Fibroblast of villous mesenchyme (primary cell): ENCODE results near the gene ITLN1. TPM values are rescaled to one million over a fixed set of nuclear protein-coding genes. Genes with fewer than 3 reads are reported as not detected.

Experiments
- DNase-seq: peaks from one replicate; pipeline ENCODE4 v3.0.0-alpha.2; 2010; ENCODE audit warnings: low read depth
- H3K4me3 ChIP-seq: 2 replicates; pipeline ENCODE4 v1.5.1; 2011; ENCODE audit warnings: low read depth, mild to moderate bottlenecking, low read length
- total RNA-seq: library from RNA; depleted of rRNA; stranded (reverse); fragments of >200 nt; gene quantifications from 2 replicates; pipeline ENCODE4 v1.2.3, GENCODE V29; 2012
- TF ChIP-seq, protein P1 (sequence below): IDR thresholded peaks from 2 replicates; pipeline ENCODE4 v1.5.1; 2012; ENCODE audit warnings: low read depth, mild to moderate bottlenecking, low read length; ENCODE audit not compliant: insufficient read depth

The ITLN1 gene
- total RNA-seq, 1 donor, result not detected

- TF ChIP-seq, protein P1, sequence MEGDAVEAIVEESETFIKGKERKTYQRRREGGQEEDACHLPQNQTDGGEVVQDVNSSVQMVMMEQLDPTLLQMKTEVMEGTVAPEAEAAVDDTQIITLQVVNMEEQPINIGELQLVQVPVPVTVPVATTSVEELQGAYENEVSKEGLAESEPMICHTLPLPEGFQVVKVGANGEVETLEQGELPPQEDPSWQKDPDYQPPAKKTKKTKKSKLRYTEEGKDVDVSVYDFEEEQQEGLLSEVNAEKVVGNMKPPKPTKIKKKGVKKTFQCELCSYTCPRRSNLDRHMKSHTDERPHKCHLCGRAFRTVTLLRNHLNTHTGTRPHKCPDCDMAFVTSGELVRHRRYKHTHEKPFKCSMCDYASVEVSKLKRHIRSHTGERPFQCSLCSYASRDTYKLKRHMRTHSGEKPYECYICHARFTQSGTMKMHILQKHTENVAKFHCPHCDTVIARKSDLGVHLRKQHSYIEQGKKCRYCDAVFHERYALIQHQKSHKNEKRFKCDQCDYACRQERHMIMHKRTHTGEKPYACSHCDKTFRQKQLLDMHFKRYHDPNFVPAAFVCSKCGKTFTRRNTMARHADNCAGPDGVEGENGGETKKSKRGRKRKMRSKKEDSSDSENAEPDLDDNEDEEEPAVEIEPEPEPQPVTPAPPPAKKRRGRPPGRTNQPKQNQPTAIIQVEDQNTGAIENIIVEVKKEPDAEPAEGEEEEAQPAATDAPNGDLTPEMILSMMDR, result no peak
- DNase-seq, result no peak
- no peak overlapping the region for H3K4me3 ChIP-seq
Observed at GRCh38 chr1:160853754-160854153, 31.2 kb downstream of the ITLN1 start.

DNA sequence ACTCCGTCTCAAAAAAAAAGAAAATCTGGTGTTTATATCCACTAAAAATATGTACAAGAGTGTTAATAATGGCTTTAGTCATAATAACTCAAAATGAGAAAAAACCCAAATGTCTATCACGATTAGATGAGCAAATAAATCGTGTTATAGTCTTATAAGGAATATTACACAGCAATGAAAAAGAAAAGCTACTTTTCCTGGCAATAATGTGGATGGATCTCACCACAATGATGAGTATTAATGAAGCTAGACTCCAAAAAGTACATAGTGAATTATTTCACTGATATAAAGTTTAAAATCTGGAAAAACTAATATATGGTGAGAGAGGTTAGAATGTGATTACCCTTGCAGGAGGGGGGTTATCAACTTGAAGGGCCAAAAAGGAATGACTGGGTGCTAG lies 32.0 kb downstream of the ITLN1 start:
- DNase-seq, result no peak
- H3K4me3 ChIP-seq, result no peak overlapping the region
- TF ChIP-seq, protein P1, result no peak

GRCh38 chr1:160850993-160851392 lies 34.0 kb downstream of the ITLN1 start:
- no peak for DNase-seq
- TF ChIP-seq, protein P1, result no peak

DNA sequence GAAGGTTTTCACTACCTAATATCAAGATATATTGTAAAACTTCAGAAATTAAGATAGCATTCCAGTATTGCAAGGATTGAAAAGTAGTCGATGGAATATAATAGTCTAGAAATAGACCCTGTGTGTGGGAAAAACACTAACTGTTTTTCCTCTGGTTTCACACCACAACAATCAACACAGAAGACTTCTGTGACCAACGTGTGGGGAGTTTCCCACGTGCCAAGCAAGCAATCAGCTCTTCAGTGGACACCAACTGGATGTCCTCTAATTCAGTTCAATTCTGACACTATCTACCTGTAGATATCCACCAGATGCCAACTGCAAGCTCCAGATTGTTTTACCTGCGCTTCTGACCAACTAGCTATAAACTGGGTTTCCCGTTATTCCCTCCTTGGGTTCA lies 34.4 kb downstream of the ITLN1 start:
- no peak for DNase-seq
- TF ChIP-seq, protein P1, result no peak

More at GRCh38 chr1:160850993-160851392, 34.0 kb downstream of the ITLN1 start:
- H3K4me3 ChIP-seq, result no peak overlapping the region

DNA sequence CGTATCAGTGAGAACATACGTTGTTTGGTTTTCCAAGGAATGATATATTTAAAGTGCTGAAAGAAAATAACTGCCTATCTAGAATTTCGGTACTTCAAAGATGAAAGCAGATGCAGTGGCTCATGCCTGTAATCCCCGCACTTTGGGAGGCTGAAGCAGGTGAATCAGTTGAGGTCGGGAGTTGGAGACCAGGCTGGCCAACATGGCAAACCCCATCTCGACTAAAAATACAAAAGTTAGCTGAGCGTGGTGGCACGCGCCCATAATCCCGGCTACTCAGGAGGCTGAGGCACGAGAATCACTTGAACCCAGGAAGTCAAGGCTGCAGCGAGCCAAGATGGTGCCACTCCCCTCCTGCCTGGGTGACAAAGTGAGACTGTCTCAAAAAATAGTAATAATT lies 38.7 kb downstream of the ITLN1 start:
- TF ChIP-seq, protein P1, result no peak
- DNase-seq, result no peak
- H3K4me3 ChIP-seq, result no peak overlapping the region

More for the DNA sequence above, 34.4 kb downstream of the ITLN1 start:
- no peak overlapping the region for H3K4me3 ChIP-seq

GRCh38 chr1:160844447-160845232 lies 40.3 kb downstream of the ITLN1 start:
- TF ChIP-seq, protein P1, result no peak
- DNase-seq, result no peak
- no peak overlapping the region for H3K4me3 ChIP-seq

DNA sequence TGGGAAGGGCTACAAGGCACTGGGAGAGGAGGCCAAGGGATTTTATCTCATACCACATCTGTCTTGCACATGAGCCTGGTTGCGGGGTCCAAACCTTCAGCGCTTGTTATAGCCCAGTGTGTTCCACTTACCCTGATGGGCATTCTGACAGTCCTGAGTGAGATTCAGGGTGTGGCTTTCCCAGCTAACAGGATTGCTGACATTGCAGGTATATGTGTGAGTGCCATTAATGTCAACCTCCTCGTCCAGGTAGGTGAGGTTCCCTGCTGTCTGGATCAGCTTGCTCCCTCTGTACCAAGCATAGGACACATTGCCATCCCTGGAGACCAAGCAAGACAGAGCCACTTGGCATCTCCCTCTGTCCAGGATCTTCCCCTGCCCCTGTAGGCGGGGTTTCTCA lies 43.9 kb downstream of the ITLN1 start:
- no peak overlapping the region for H3K4me3 ChIP-seq
- TF ChIP-seq, protein P1, result no peak
- DNase-seq, result no peak
